ENCODE data around the gene MXRA8.

MXRA8 gene

GRCh38 chr1:1330366-1331067 is 27.8 kb downstream of the MXRA8 start:
- Histone ChIP-seq H3K4me2 (ENCODE audit: insufficient read depth, low read length) (no peak overlapping the region), H2AFZ (ENCODE audit: low read depth, low read length) (no peak overlapping the region), H3K4me1 (ENCODE audit: insufficient read depth, low read length) (peaks cover 11% of the 10 kb centered on the region), H3K9ac (ENCODE audit: low read depth, low read length) (no peak overlapping the region), H3K27me3 (ENCODE audit: insufficient read depth, low read length, poor library complexity) (no peaks in the 10 kb centered on the region), H3K36me3 (ENCODE audit: insufficient read depth, low read length) (peaks cover 20% of the 10 kb centered on the region), H3K4me3 (ENCODE audit: low read depth in 1 of 2, low read length in 2 of 2) (no peak overlapping the region), H3K79me2 (ENCODE audit: insufficient read depth, low read length) (peaks cover 14% of the 10 kb centered on the region), H3K9me3 (ENCODE audit: insufficient read depth, low read length, severe bottlenecking) (no peaks in the 10 kb centered on the region), H3K27ac (ENCODE audit: low read length) (no peak overlapping the region), H4K20me1 (ENCODE audit: insufficient read depth, low read length) (peaks cover 65% of the 10 kb centered on the region)
- ATAC-seq (ENCODE audit: insufficient read depth, low read depth): no peak
- TF ChIP-seq CTCF (IDR thresholded peaks at IDR 0.05; ENCODE audit: borderline replicate concordance, extremely low read depth, low read length, poor library complexity, severe bottlenecking): no peak
- TF ChIP-seq EZH2 (IDR thresholded peaks at IDR 0.05; ENCODE audit: borderline replicate concordance, low read depth, low read length, severe bottlenecking): no peak
- no peak for DNase-seq

DNA sequence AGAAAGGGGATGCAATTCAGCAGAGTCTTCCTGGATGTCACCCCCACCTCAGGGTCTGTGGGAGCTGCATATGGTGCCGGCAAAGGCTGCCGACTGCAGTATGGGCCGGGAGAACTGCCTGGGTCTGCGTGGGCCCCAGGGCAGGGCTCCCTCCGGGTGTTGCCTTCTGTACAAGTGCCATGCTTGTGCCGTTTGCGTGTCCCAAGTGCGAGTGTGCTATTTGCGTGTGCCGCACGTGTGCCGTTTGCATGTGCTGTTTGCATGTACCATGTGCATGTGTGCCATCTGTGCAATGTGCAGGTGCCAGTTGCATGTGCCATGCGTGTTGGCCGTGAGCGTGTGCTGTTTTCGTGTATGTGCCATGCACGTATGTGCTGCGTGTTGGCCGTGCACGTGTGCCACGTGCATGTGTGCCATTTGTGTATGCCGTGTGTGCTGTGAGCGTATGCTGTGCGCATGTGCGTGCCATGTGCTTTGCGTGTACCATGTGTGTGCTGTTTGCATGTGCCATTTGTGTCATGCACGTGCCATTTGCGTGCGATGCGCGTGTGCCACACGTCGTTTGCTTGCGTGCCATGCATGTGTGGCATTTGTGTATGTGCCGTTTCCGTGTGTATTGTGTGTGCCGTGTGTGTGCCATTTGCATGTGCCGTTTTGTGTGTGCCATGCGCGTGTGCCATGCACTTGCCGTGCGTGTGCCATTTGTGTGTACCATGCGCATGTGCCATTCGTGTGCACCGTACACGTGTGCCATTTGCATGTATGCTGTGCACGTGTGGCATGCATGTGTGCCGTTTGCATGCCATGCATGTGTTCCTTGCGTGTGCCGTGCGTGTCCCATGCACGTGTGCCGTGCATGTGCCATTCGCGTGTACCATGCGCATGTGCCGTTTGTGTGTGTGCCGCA is 28.8 kb downstream of the MXRA8 start:
- peaks cover 20% of the 10 kb centered on the region for H3K36me3 ChIP-seq (ENCODE audit: insufficient read depth, low read length)
- H3K27ac ChIP-seq (ENCODE audit: low read length): no peak overlapping the region
- no peak overlapping the region for H3K9ac ChIP-seq (ENCODE audit: low read depth, low read length)
- no peak for TF ChIP-seq CTCF (IDR thresholded peaks at IDR 0.05; ENCODE audit: borderline replicate concordance, extremely low read depth, low read length, poor library complexity, severe bottlenecking)
- no peak for TF ChIP-seq EZH2 (IDR thresholded peaks at IDR 0.05; ENCODE audit: borderline replicate concordance, low read depth, low read length, severe bottlenecking)
- H3K9me3 ChIP-seq (ENCODE audit: insufficient read depth, low read length, severe bottlenecking): no peaks in the 10 kb centered on the region
- H3K4me2 ChIP-seq (ENCODE audit: insufficient read depth, low read length): no peak overlapping the region
- no peak for DNase-seq
- peaks cover 62% of the 10 kb centered on the region for H4K20me1 ChIP-seq (ENCODE audit: insufficient read depth, low read length)
- H3K27me3 ChIP-seq (ENCODE audit: insufficient read depth, low read length, poor library complexity): no peaks in the 10 kb centered on the region
- H3K4me1 ChIP-seq (ENCODE audit: insufficient read depth, low read length): peaks cover 18% of the 10 kb centered on the region
- H3K79me2 ChIP-seq (ENCODE audit: insufficient read depth, low read length): peaks cover 23% of the 10 kb centered on the region
- no peak overlapping the region for H3K4me3 ChIP-seq (ENCODE audit: low read depth in 1 of 2, low read length in 2 of 2)
- no peak for ATAC-seq (ENCODE audit: insufficient read depth, low read depth)
- no peak overlapping the region for H2AFZ ChIP-seq (ENCODE audit: low read depth, low read length)

DNA sequence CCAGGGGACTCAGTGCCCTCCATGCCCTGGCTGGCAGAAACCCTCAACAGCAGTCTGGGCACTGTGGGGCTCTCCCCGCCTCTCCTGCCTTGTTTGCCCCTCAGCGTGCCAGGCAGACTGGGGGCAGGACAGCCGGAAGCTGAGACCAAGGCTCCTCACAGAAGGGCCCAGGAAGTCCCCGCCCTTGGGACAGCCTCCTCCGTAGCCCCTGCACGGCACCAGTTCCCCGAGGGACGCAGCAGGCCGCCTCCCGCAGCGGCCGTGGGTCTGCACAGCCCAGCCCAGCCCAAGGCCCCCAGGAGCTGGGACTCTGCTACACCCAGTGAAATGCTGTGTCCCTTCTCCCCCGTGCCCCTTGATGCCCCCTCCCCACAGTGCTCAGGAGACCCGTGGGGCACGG is 30.1 kb downstream of the MXRA8 start:
- H3K79me2 ChIP-seq (ENCODE audit: insufficient read depth, low read length): peaks cover 33% of the 10 kb centered on the region
- no peak overlapping the region for H3K9ac ChIP-seq (ENCODE audit: low read depth, low read length)
- H2AFZ ChIP-seq (ENCODE audit: low read depth, low read length): no peak overlapping the region
- peaks cover 23% of the 10 kb centered on the region for H3K4me1 ChIP-seq (ENCODE audit: insufficient read depth, low read length)
- H3K4me3 ChIP-seq (ENCODE audit: low read depth in 1 of 2, low read length in 2 of 2): no peak overlapping the region
- H3K27me3 ChIP-seq (ENCODE audit: insufficient read depth, low read length, poor library complexity): no peaks in the 10 kb centered on the region
- H3K9me3 ChIP-seq (ENCODE audit: insufficient read depth, low read length, severe bottlenecking): no peaks in the 10 kb centered on the region
- ATAC-seq (ENCODE audit: insufficient read depth, low read depth) (no peak), DNase-seq (no peak)
- H3K36me3 ChIP-seq (ENCODE audit: insufficient read depth, low read length): peaks cover 21% of the 10 kb centered on the region
- no peak overlapping the region for H3K27ac ChIP-seq (ENCODE audit: low read length)
- peaks cover 57% of the 10 kb centered on the region for H4K20me1 ChIP-seq (ENCODE audit: insufficient read depth, low read length)
- H3K4me2 ChIP-seq (ENCODE audit: insufficient read depth, low read length): no peak overlapping the region
- TF ChIP-seq CTCF (IDR thresholded peaks at IDR 0.05; ENCODE audit: borderline replicate concordance, extremely low read depth, low read length, poor library complexity, severe bottlenecking) (no peak), EZH2 (IDR thresholded peaks at IDR 0.05; ENCODE audit: borderline replicate concordance, low read depth, low read length, severe bottlenecking) (no peak)

Data from DND-41 (cell line).